Liver (tissue), 9 donors: ENCODE results near the gene MUTYH. TPM values are rescaled to one million over a fixed set of nuclear protein-coding genes. Genes with fewer than 3 reads are reported as not detected.

Source experiments
- DNase-seq: peaks from one replicate; pipeline ENCODE4 v3.0.0-alpha.2; 2017; ENCODE audit warnings: low spot score
- H3K27ac ChIP-seq, 2 donors: one replicate each; pipeline ENCODE4 v1.7.0; 2013; ENCODE audit warnings: inconsistent platforms in 2 of 2, low read length in 2 of 2, control low read depth in 1 of 2, low read depth in 1 of 2, mild to moderate bottlenecking in 1 of 2
- H3K27me3 ChIP-seq, 4 donors: one replicate each; pipeline versions ENCODE4 v1.6.1 to v1.7.0; 2013; ENCODE audit warnings: low read length in 3 of 4, inconsistent platforms in 1 of 4, mild to moderate bottlenecking in 1 of 4, moderate library complexity in 1 of 4; ENCODE audit not compliant: control insufficient read depth in 4 of 4, insufficient read depth in 4 of 4
- H3K36me3 ChIP-seq, 4 donors: one replicate each; pipeline versions ENCODE4 v1.6.1 to v1.7.0; 2013; ENCODE audit warnings: low read length in 3 of 4, mild to moderate bottlenecking in 3 of 4, low read depth in 1 of 4, moderate library complexity in 1 of 4; ENCODE audit not compliant: control insufficient read depth in 4 of 4, insufficient read depth in 3 of 4
- H3K4me1 ChIP-seq, 4 donors: one replicate each; pipeline versions ENCODE4 v1.6.1 to v1.7.0; 2013; ENCODE audit warnings: low read length in 3 of 4, mild to moderate bottlenecking in 3 of 4, moderate library complexity in 1 of 4; ENCODE audit not compliant: control insufficient read depth in 4 of 4, insufficient read depth in 4 of 4
- H3K4me3 ChIP-seq, 3 donors: one replicate each; pipeline versions ENCODE4 v1.6.1 to v1.7.0; 2013; ENCODE audit warnings: low read length in 3 of 3, control low read depth in 1 of 3, low read depth in 1 of 3, mild to moderate bottlenecking in 1 of 3
- H3K9ac ChIP-seq, 2 donors: one replicate each; pipeline ENCODE4 v1.7.0; 2013; ENCODE audit warnings: low read length in 2 of 2, mild to moderate bottlenecking in 2 of 2, moderate library complexity in 2 of 2, control low read depth in 1 of 2, low read depth in 1 of 2
- H3K9me3 ChIP-seq, 4 donors: one replicate each; pipeline versions ENCODE4 v1.6.1 to v1.7.0; 2013; ENCODE audit warnings: low read length in 3 of 4; ENCODE audit not compliant: control insufficient read depth in 4 of 4
- EGR1 ChIP-seq, 2 donors: IDR thresholded peaks; 2 replicates each; pipeline ENCODE4 v1.6.1; 2016 to 2018; ENCODE audit warnings: antibody characterized with exemption in 2 of 2, low read depth in 2 of 2
- FOXA1 ChIP-seq: IDR thresholded peaks from 2 replicates; pipeline ENCODE4 v1.6.1; 2016; ENCODE audit warnings: antibody characterized with exemption
- FOXA2 ChIP-seq: IDR thresholded peaks from 2 replicates; pipeline ENCODE4 v1.6.1; 2016; ENCODE audit warnings: antibody characterized with exemption
- GABPA ChIP-seq, 2 donors: IDR thresholded peaks in 1 of 2; conservative IDR thresholded peaks in 1 of 2; 2 replicates each; pipeline ENCODE4 v1.6.1; 2016; ENCODE audit warnings: antibody characterized with exemption in 2 of 2, mild to moderate bottlenecking in 1 of 2, moderate library complexity in 1 of 2
- HNF4A ChIP-seq, 2 donors: conservative IDR thresholded peaks; 2 replicates each; pipeline ENCODE4 v1.6.1; 2016; ENCODE audit warnings: antibody characterized with exemption in 2 of 2, mild to moderate bottlenecking in 2 of 2
- HNF4G ChIP-seq: IDR thresholded peaks from 2 replicates; pipeline ENCODE4 v1.6.1; 2016; ENCODE audit warnings: antibody characterized with exemption
- JUND ChIP-seq, 2 donors: IDR thresholded peaks; 2 replicates each; pipeline ENCODE4 v1.6.1; 2016; ENCODE audit warnings: antibody characterized with exemption in 2 of 2
- NR2F2 ChIP-seq: IDR thresholded peaks from 2 replicates; pipeline ENCODE4 v1.6.1; 2016; ENCODE audit warnings: antibody characterized with exemption
- RAD21 ChIP-seq, 2 donors: IDR thresholded peaks; 2 replicates each; pipeline ENCODE4 v1.6.1; 2016; ENCODE audit warnings: antibody characterized with exemption in 2 of 2, mild to moderate bottlenecking in 2 of 2
- REST ChIP-seq: IDR thresholded peaks from 2 replicates; pipeline ENCODE4 v1.6.1; 2016; ENCODE audit warnings: antibody characterized with exemption, mild to moderate bottlenecking
- RXRA ChIP-seq, 2 donors: IDR thresholded peaks; 2 replicates each; pipeline ENCODE4 v1.6.1; 2017 to 2018; ENCODE audit warnings: antibody characterized with exemption in 2 of 2, mild to moderate bottlenecking in 1 of 2
- SP1 ChIP-seq: IDR thresholded peaks from 2 replicates; pipeline ENCODE4 v1.6.1; 2018; ENCODE audit warnings: antibody characterized with exemption, mild to moderate bottlenecking
- TAF1 ChIP-seq: conservative IDR thresholded peaks from 2 replicates; pipeline ENCODE4 v1.6.1; 2016; ENCODE audit warnings: antibody characterized with exemption, mild to moderate bottlenecking
- YY1 ChIP-seq: IDR thresholded peaks from 2 replicates; pipeline ENCODE4 v1.6.1; 2016; ENCODE audit warnings: antibody characterized with exemption, mild to moderate bottlenecking
- WGBS: extraction: QIAGEN DNeasy Blood & Tissue Kit; methylation state at CpG from one replicate; pipeline ENCODE4 v1.1.7; 2013; 5-methylcytosine and 5-hydroxymethylcytosine counted together
- polyA plus RNA-seq, 2 donors: library from polyadenylated mRNA; stranded (reverse) in 1 of 2; unstranded in 1 of 2; fragments of 200-250 nt in 1 of 2; fragments of >200 nt in 1 of 2; fragmentation: Nextera tagmentation in 1 of 2; extraction: Ambion mirVana in 1 of 2; gene quantifications; one replicate each; pipeline versions ENCODE4 v1.2.1 to v1.2.3, GENCODE V29; 2013 to 2015
- total RNA-seq, 2 donors: library from RNA; depleted of rRNA; stranded (reverse); fragments of >200 nt; gene quantifications; one replicate each; pipeline ENCODE4 v1.2.3, GENCODE V29; 2014
- TF ChIP-seq, protein P1 (sequence below): IDR thresholded peaks from 2 replicates; pipeline ENCODE4 v1.6.1; 2016; ENCODE audit warnings: antibody characterized with exemption
- TF ChIP-seq, protein P2 (sequence below): fragments of 150-350 bp; IDR thresholded peaks from 2 replicates; pipeline ENCODE4 v1.5.1; 2017; ENCODE audit warnings: improper control_type of control experiment, low read depth, low read length; ENCODE audit not compliant: missing input control
- TF ChIP-seq, protein P3 (sequence below): IDR thresholded peaks from 2 replicates; pipeline ENCODE4 v1.6.1; 2016; ENCODE audit warnings: antibody characterized with exemption
- TF ChIP-seq, protein P4 (sequence below): IDR thresholded peaks from 2 replicates; pipeline ENCODE4 v1.6.1; 2016; ENCODE audit warnings: antibody characterized with exemption
- donor health status: healthy.
- donor health status: healthy.
- donor health status: healthy.
- donor health status: healthy.
- donor health status: healthy.

The MUTYH gene
- total and polyA plus RNA-seq, 4 donors = 5.2 to 10.0 (median 8.2) TPM

- no peak overlapping the region for H3K27ac ChIP-seq
- TF ChIP-seq GABPA (IDR thresholded peaks at IDR 0.05 in 1 of 2, conservative IDR thresholded peaks at IDR 0.05 in 1 of 2) (no peak), SP1 (no peak), RAD21 (IDR thresholded peaks at IDR 0.05) (no peak), JUND (IDR thresholded peaks at IDR 0.05) (no peak), YY1 (no peak), EGR1 (IDR thresholded peaks at IDR 0.05; ENCODE audit: low read depth in 2 of 2) (no peak), REST (no peak), FOXA1 (no peak), TAF1 (no peak), HNF4G (no peak), FOXA2 (no peak), RXRA (IDR thresholded peaks at IDR 0.05) (no peak), NR2F2 (no peak), HNF4A (conservative IDR thresholded peaks at IDR 0.05) (no peak)
- TF ChIP-seq, protein P1, sequence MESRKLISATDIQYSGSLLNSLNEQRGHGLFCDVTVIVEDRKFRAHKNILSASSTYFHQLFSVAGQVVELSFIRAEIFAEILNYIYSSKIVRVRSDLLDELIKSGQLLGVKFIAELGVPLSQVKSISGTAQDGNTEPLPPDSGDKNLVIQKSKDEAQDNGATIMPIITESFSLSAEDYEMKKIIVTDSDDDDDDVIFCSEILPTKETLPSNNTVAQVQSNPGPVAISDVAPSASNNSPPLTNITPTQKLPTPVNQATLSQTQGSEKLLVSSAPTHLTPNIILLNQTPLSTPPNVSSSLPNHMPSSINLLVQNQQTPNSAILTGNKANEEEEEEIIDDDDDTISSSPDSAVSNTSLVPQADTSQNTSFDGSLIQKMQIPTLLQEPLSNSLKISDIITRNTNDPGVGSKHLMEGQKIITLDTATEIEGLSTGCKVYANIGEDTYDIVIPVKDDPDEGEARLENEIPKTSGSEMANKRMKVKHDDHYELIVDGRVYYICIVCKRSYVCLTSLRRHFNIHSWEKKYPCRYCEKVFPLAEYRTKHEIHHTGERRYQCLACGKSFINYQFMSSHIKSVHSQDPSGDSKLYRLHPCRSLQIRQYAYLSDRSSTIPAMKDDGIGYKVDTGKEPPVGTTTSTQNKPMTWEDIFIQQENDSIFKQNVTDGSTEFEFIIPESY = no peak
- TF ChIP-seq, protein P2, sequence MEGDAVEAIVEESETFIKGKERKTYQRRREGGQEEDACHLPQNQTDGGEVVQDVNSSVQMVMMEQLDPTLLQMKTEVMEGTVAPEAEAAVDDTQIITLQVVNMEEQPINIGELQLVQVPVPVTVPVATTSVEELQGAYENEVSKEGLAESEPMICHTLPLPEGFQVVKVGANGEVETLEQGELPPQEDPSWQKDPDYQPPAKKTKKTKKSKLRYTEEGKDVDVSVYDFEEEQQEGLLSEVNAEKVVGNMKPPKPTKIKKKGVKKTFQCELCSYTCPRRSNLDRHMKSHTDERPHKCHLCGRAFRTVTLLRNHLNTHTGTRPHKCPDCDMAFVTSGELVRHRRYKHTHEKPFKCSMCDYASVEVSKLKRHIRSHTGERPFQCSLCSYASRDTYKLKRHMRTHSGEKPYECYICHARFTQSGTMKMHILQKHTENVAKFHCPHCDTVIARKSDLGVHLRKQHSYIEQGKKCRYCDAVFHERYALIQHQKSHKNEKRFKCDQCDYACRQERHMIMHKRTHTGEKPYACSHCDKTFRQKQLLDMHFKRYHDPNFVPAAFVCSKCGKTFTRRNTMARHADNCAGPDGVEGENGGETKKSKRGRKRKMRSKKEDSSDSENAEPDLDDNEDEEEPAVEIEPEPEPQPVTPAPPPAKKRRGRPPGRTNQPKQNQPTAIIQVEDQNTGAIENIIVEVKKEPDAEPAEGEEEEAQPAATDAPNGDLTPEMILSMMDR = no peak
- TF ChIP-seq, protein P3, sequence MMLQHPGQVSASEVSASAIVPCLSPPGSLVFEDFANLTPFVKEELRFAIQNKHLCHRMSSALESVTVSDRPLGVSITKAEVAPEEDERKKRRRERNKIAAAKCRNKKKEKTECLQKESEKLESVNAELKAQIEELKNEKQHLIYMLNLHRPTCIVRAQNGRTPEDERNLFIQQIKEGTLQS = no peak
- TF ChIP-seq, protein P4, sequence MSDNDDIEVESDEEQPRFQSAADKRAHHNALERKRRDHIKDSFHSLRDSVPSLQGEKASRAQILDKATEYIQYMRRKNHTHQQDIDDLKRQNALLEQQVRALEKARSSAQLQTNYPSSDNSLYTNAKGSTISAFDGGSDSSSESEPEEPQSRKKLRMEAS = no peak
Measured at GRCh38 chr1:45383191-45383590, 43.0 kb upstream of the MUTYH start.

More at GRCh38 chr1:45383191-45383590, 43.0 kb upstream of the MUTYH start:
- Histone ChIP-seq H3K9ac (no peak overlapping the region), H3K4me3 (no peak overlapping the region), H3K9me3 (no peaks in the 10 kb centered on the region), H3K36me3 (no peaks in the 10 kb centered on the region), H3K4me1 (peaks cover 0 to 2% (median under 1%) of the 10 kb centered on the region in 4 donors), H3K27me3 (no peaks in the 10 kb centered on the region)
- no peak for DNase-seq
- 86% methylated on average over 1 of the region's 1 CpG for WGBS
